Gastrocnemius medialis (tissue), 4 donors: ENCODE data around the gene SYCP2.

Source experiments
- CTCF ChIP-seq, 5 experiments: fragments of 450-650 bp in 3 of 5; fragments of 200-600 bp in 2 of 5; sonication (generic) in 2 of 5; IDR thresholded peaks in 4 of 5; conservative IDR thresholded peaks in 1 of 5; 1 replicate in 4 of 5; 2 replicates in 1 of 5; pipeline ENCODE4 v1.5.1; 2016 to 2019; ENCODE audit warnings: antibody characterized with exemption in 5 of 5, mild to moderate bottlenecking in 3 of 5, moderate library complexity in 3 of 5
- POLR2A ChIP-seq, 2 donors: fragments of 450-650 bp; IDR thresholded peaks; one replicate each; pipeline ENCODE4 v1.6.1; 2017; ENCODE audit warnings: antibody characterized with exemption in 2 of 2, mild to moderate bottlenecking in 2 of 2, moderate library complexity in 2 of 2

DNA sequence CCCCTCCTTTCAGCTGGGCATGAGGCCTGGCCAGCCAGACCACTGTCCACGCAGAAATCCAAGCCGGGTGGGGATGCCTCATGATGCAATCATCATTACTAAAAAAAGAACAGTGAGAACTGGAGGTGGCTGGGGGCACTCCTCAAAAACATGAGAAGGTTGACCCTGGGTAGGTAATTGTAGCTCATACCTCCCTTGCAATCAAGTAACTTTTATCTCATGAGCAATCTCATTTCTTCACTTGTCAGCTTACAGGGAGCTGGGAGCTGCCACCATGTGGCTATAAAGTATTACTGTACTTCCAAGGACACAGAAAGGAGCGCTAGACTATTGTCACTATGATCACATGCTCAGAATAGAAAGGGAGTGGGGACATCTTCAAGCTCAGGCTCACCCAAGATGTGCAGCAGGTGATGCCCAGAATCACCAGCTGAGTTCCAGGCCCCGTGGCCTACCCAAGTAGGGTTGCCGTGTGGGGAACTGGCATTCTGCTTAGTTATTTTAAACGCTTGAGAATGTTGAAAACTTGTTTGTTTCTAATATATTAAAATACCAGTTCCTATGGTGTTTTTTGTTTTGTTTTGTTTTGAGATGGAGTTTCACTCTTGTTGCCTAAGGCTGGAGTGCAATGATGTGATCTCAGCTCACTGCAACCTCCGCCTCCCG, 21.8 kb upstream of the SYCP2 start:
- TF ChIP-seq CTCF (IDR thresholded peaks at IDR 0.05 in 4 of 5, conservative IDR thresholded peaks at IDR 0.05 in 1 of 5), result peak; percentile 43 to 58 (median 52)
- TF ChIP-seq POLR2A (IDR thresholded peaks at IDR 0.05), result no peak
